ENCODE results near the gene ADAM11.
A peak's percentile ranks its signal among the peaks of the same experiment; 100 is the strongest.
"Not testable (repeated sequence)": the region's sequence is repeated elsewhere in the genome, so short reads cannot be mapped to it uniquely, and the experiment has no call there.

The ADAM11 gene

DNA sequence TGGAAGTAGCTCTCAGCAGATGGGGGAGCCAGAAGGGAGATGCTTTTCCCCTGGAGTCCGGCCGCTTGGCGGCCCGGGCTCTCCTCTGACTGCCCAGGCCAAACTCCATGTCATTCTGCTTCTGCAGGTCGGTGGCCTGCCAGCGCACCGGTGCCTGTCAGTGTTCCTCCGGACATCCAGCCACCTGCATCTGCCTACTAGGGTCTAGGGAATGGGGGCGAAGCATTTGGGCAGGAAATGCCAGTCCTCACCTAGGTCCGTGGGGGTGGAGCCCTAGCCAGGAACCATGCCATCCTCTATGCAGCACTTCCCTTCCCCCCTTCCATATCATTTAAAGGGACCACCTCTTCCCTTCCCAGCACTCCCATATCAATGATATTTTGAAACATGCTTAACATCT, 37.1 kb downstream of the ADAM11 start:
- no peak for DNase-seq (ENCODE audit: low read depth in 2 of 2)

- no peak for DNase-seq (ENCODE audit: low read depth in 2 of 2)
Measured at GRCh38 chr17:44796731-44797130, 37.9 kb downstream of the ADAM11 start.

GRCh38 chr17:44797802-44798201, 39.0 kb downstream of the ADAM11 start:
- DNase-seq (ENCODE audit: low read depth in 2 of 2), result no peak

GRCh38 chr17:44798356-44798755, 39.6 kb downstream of the ADAM11 start:
- DNase-seq (ENCODE audit: low read depth in 2 of 2), result no peak

GRCh38 chr17:44801880-44802279, 43.1 kb downstream of the ADAM11 start:
- no peak for DNase-seq (ENCODE audit: low read depth in 2 of 2)

DNA sequence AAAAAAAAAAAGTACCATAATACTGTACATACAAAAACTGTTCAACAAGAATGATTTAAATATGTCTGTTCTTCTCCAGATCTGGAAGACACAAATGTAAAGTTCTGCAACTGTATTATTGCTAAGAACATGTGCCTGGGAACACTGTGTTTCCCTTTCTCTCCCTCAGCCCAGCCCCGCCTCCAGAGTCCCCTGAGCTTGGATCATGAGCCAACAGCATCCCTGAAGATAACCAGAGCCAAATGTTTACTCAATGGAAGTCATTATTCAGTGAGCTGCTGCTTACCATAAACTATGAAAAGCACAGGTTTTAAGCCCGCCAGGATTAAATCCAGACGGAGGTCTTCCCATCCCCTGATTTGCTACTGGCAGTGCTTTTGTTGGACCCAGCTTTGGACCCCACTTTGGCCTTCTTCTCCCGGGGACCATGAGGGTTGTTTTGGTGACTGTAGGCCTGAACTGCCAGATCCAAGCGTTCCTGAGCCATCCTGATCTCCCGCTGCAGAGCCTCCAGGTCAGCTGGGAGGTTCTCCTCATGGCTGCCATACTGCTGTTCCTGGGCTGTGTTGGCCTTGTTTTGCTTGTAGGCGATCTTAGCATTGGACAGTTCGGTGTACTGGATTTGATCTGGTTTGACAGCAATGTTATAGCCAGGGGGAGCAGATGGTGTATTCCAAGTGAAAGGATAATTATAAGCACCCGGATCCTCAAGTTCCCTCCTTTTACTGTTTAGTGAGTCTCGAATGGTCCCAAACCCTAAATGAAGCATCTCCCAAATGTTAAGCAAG, 45.7 kb downstream of the ADAM11 start:
- DNase-seq (ENCODE audit: low read depth in 2 of 2), result no peak

DNA sequence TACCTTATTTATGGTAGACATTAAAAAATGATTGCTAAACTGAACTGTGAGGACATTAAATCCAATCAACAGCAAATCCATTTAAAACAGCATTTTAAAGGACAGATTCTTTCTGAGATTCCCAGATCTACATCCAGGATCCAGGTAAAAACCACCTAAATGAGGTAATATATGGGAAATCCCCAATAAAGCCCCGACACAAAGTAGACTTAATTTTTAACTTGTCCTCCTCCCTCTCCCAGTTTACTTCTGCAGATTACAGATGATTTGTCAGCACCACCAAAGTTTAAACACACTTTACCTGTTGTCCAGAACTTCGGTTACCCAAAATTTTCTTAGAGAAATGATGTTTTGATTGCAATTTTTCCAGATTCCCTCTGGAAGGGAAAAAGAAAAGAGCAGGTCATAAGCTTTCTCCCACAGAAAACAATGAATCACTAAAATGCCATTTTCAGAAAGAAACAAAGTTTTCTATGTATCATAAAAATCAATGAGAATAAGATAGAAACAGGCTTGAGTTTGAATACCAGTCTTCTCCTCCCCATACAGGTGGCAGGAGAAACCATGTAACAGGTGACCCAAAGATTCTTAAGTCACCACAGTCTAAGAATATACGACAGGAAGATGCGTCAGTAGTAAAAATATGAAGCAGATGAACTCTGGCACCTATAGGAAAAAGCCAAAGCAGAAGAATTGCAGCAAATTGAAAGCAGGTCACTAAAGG, 48.5 kb downstream of the ADAM11 start:
- no peak for DNase-seq (ENCODE audit: low read depth in 2 of 2)

DNA sequence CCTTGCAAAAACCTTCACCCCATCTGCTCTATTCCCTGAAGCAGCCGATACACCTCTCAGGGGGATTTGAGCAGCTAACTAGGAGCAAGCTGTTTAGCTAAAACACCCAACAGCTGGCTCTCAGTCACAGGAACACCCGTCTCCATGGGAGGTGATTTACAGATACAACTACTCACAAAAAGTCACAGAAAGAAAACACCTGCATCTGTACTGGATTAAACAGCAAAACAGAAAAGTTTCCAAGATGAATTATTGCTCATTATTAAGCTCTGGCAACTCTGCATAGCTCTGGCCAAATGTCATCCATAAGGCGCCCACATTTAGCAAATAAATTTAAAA, 49.0 kb downstream of the ADAM11 start:
- peak in 1 of 2 experiments; percentile 44 for DNase-seq (ENCODE audit: low read depth in 2 of 2)

DNA sequence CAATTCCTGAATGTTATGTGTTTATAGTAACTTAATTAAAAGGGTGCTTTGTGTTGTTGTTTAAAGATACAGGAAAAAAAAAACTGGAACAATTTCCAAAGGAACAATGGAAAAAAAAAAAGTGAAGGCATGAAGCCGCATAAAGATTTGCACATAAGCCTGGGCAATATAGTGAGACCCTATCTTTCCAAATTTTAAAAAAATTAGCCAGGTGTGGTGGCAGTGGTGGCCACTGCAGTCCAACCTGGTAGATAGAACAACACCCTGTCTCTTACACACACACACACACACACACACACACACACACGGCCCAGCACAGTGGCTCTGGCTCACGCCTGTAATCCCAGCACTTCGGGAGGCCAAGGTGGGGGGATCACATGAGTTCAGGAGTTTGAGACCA, 49.4 kb downstream of the ADAM11 start:
- DNase-seq (ENCODE audit: low read depth in 2 of 2), result no peak

GRCh38 chr17:44808656-44809388, 50.0 kb downstream of the ADAM11 start:
- not testable (repeated sequence) for DNase-seq (ENCODE audit: low read depth in 2 of 2)

DNA sequence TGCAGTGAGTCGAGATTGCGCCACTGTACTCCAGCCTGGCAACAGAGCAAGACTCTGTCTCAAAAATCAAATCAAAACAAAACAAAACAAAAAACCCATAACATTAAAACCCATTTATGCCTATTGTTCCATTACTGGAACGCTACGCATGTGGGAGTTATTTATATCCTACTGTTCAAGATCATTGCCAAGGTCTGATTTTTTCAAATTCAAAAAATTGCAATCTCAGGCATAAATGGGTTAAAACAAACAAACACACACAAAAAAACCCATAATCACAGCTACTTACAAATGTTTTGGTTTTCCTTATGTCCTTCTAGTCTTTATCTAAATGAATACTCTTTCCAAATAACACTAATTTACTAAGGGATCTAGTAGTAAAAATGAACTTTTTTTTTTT, 53.5 kb downstream of the ADAM11 start:
- DNase-seq (ENCODE audit: low read depth in 2 of 2), result no peak

GRCh38 chr17:44818508-44818907, 59.7 kb downstream of the ADAM11 start:
- DNase-seq (ENCODE audit: low read depth in 2 of 2), result not testable (repeated sequence)

DNA sequence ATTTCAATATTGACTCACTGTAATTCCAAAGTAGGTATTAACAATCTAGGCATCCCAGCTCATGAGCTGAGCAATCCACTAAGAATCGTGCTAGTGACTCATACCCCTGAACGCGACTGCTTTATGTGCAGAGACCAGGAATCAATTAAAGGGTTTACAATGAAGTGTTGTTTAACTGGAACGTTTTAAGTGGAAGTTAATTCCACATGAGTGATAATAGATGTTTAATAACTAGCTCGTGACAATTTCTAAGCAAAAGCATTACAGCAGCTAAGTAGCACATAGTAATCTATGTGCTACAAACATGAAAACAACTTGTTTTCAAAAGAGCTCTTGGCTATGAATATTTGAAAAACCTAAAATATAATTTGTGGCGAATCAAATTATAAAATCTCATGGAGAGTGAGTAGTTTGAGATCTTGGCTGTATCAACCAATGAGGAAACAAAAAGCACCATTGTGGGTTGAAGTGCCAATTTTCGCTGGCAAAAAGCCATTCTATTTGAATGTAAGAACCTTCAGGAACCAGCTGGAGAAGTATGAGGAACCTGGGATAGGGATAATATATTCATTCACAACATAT, 61.9 kb downstream of the ADAM11 start:
- DNase-seq (ENCODE audit: low read depth in 2 of 2), result peak; percentile 83 to 84

- not testable (repeated sequence) for DNase-seq (ENCODE audit: low read depth in 2 of 2)
Measured at GRCh38 chr17:44825236-44825635, 66.4 kb downstream of the ADAM11 start.

GRCh38 chr17:44826123-44826790, 67.5 kb downstream of the ADAM11 start:
- DNase-seq (ENCODE audit: low read depth in 2 of 2), result no peak

DNA sequence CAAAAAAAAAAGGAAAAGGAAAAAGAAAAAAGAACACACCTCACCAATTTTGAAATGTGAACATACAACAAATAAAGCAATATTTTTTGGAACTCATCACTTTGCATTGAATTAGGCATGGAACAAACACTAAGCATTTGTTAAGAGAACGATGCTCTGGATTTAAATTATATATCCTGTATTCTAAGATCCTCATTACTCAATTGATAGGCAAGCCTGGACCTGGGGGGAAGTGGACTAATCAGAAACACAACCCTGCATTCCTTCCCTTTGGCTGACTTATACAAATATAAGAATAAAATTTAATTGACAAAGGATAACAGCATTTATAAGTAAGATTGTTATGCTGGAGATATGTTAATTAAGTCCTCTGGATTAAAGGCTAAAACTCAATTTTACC, 69.1 kb downstream of the ADAM11 start:
- DNase-seq (ENCODE audit: low read depth in 2 of 2), result no peak

GRCh38 chr17:44828919-44829522, 70.2 kb downstream of the ADAM11 start:
- DNase-seq (ENCODE audit: low read depth in 2 of 2), result no peak

DNA sequence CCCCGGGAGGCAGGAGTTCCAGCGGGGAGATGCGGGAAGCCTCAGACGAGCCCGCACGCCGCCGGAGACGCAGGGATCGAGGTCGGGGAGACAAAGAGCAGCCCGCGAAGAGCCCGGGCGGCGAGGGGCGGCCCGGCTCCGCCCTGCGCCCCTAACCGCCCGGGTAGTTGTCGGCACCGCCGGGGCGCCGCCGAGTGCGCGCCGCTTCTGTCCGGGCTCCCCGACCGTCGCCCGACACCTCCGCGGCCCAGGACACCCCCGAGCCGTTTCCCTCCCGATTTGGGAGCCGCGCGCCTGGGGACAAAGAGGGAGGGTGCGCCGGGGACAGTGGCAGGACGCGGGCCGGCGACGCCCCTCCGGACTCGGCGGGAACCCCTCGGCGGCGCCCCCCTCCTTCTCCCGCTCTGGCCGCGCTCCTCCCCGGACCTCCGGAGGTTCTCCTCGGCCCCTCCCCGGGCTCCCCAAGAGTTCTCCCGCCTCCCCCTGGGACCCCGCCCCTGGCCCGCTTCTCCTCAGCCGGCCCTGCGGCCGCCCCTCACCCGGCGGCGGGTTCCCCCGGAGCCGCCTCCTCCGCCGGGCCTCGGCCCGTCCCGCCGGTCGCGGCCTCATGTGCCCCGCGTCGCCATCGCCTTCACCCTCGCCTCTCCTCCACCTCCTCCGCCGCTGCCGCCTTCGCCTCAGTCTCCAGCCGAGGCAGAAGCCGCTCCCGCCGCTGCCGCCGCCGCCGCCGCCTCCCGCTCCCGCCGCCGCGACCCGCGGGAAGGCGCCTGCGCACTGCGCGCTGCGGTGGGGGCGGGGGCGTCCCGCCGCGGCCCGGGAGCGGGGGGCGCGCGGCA, 71.0 kb downstream of the ADAM11 start, which contains the start of gene GJC1:
TSS of gene GJC1 (minus strand) at position 765 of the 836 bp plus-strand sequence. CDS start 24,470 bp downstream, outside the sequence.
- no peak for DNase-seq (ENCODE audit: low read depth in 2 of 2)

- no peak for DNase-seq (ENCODE audit: low read depth in 2 of 2)
Measured at GRCh38 chr17:44830359-44831288, 71.8 kb downstream of the ADAM11 start.
